Activated naive CD8-positive, alpha-beta T cell treated with anti-CD3 and anti-CD28 coated beads, Interleukin-2, amount 10 ng/mL, durations not matched to agents 7 days and 5 days (primary cell): ENCODE results near the gene GANAB. TPM values are rescaled to one million over a fixed set of nuclear protein-coding genes. Genes with fewer than 3 reads are reported as not detected.
"Not testable (repeated sequence)": the region's sequence is repeated elsewhere in the genome, so short reads cannot be mapped to it uniquely, and the experiment has no call there.

ENCODE experiments used
- ATAC-seq: fragments of 150-1000 bp; cut with Tn5 transposase; one replicate; pipeline ENCODE4 v1.10.0; 2021; ENCODE audit warnings: low read depth, moderate library complexity
- POLR2A ChIA-PET: fragments of 350-600 bp; sonication (Branson Sonifier 250); formaldehyde crosslinking; loops from one replicate; lab custom pipeline; 2021; ENCODE audit warnings: antibody characterized with exemption; lab: Charles Lee
- DNase-seq: peaks from one replicate; pipeline ENCODE4 v3.0.0; 2021
- H3K27ac Mint-ChIP-seq: one replicate; pipeline ENCODE4 v1.8.0; 2022; ENCODE audit warnings: mild to moderate bottlenecking, mixed read lengths
- H3K27me3 Mint-ChIP-seq: one replicate; pipeline ENCODE4 v1.8.0; 2022; ENCODE audit warnings: mild to moderate bottlenecking, moderate library complexity, mixed read lengths
- H3K36me3 Mint-ChIP-seq: one replicate; pipeline ENCODE4 v1.8.0; 2021; ENCODE audit warnings: mild to moderate bottlenecking, mixed read lengths
- H3K4me1 Mint-ChIP-seq: one replicate; pipeline ENCODE4 v1.8.0; 2021; ENCODE audit warnings: mixed read lengths
- H3K4me3 Mint-ChIP-seq: one replicate; pipeline ENCODE4 v1.8.0; 2022; ENCODE audit warnings: mild to moderate bottlenecking, moderate library complexity, mixed read lengths
- H3K9me3 Mint-ChIP-seq: one replicate; pipeline ENCODE4 v1.8.0; 2021; ENCODE audit warnings: mixed read lengths
- total RNA-seq, 2 experiments: library from RNA; stranded (reverse); gene quantifications; one replicate each; pipeline ENCODE4 v1.2.3, GENCODE V29; 2021

The GANAB gene
- total RNA-seq, 2 experiments from 2014 or later: 291 to 300 TPM

DNA sequence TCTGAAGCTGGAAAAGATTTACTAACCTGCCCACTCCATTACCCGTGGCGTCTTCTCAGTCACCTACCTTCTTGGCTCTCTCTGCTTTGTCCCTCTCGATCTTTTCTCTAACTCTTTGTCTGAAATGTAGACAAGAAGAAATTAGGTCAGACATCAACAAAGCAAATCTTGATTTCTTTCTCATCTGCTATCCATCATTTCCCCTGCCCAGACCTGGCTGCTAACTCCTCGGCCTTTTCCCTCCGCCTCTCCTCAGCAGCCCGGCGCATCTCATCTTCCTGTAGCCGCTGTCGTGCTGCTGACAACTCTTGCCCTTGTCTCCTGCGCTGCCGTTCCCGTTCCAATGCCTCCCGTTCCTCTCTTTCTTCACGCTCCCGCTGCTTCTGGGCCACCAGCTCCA, 31.3 kb upstream of the GANAB start:
- no peak for ATAC-seq
- POLR2A ChIA-PET: interaction anchor here (1.8 to 2.7 kb wide), 2 partner anchors 13 to 86 kb away, joined by 10 to 15 read pairs; partner anchors contain the start of genes C11orf98, CSKMT and TUT1
- no peak for DNase-seq
- Mint-ChIP-seq H3K9me3 (no peaks in the 10 kb centered on the region), H3K4me3 (peak overlapping the region; percentile 85), H3K27me3 (no peaks in the 10 kb centered on the region), H3K4me1 (peaks cover 26% of the 10 kb centered on the region), H3K27ac (peak overlapping the region; percentile 88), H3K36me3 (peaks cover 13% of the 10 kb centered on the region)

GRCh38 chr11:62677156-62677555, 30.7 kb upstream of the GANAB start:
- Mint-ChIP-seq H3K4me1 (peaks cover 30% of the 10 kb centered on the region), H3K27ac (peak overlapping the region; percentile 17), H3K27me3 (no peaks in the 10 kb centered on the region), H3K9me3 (no peaks in the 10 kb centered on the region), H3K4me3 (peak overlapping the region; percentile 40), H3K36me3 (peaks cover 13% of the 10 kb centered on the region)
- POLR2A ChIA-PET: interaction anchor here (0.9 to 2.7 kb wide), 3 partner anchors 10 to 86 kb away, joined by 3 to 15 read pairs (median 10); partner anchors contain the start of genes C11orf98, CSKMT and TUT1
- DNase-seq: no peak
- ATAC-seq: no peak

DNA sequence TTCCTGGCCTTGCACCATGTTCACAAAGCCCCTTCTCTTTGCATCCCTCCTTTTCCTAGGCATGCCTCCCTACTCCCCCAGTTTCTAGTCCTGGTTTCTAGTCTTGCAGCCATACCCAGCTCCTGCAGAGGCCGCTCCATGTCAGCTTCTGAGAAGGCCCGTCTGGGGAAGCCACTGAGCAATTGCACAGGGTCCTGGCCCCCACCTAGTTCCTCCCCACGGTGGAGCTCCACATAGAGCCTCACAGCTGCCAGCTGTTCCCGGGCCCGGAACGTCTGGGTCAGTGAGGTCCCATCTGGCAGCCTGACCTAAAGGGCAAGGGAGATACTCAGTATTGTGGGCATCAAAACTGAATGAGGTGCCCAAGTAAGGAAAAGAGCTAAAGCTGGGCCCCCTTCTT, 30.3 kb upstream of the GANAB start:
- Mint-ChIP-seq H3K36me3 (peaks cover 13% of the 10 kb centered on the region), H3K9me3 (no peaks in the 10 kb centered on the region), H3K4me1 (peaks cover 32% of the 10 kb centered on the region), H3K4me3 (no peak overlapping the region), H3K27me3 (no peaks in the 10 kb centered on the region), H3K27ac (peak overlapping the region; percentile 22)
- ATAC-seq (no peak), DNase-seq (no peak)
- POLR2A ChIA-PET: interaction anchor here (0.9 to 2.7 kb wide), 4 partner anchors 10 to 85 kb away, joined by 3 to 15 read pairs (median 7); partner anchors contain the start of genes C11orf98, CSKMT, INTS5 and TUT1

DNA sequence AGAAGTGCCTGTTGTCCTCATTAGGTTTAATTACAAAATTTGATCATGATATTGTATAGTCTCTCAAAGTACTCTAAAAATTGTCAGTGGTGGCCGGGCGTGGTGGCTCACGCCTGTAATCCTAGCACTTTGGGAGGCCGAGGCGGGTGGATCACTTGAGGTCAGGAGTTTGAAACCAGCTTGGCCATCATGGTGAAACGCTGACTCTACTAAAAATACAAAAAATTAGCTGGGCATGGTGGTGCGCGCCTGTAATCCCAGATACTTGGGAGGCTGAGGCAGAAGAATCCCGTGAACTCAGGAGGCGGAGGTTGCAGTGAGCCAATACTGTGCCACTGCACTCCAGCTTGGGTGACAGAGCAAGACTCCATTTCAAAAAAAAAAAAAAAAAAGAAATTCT, 29.0 kb upstream of the GANAB start:
- ATAC-seq, H3K9me3 Mint-ChIP-seq, H3K27me3 Mint-ChIP-seq, H3K4me3 Mint-ChIP-seq, H3K27ac Mint-ChIP-seq, DNase-seq: not testable (repeated sequence)
- H3K36me3 Mint-ChIP-seq: peaks cover 13% of the 10 kb centered on the region
- POLR2A ChIA-PET: interaction anchor here (0.6 to 3.6 kb wide), 8 partner anchors 8 to 84 kb away, joined by 3 to 25 read pairs (median 4); partner anchors contain the start of genes C11orf98, CSKMT, HNRNPUL2 and INTS5
- peaks cover 31% of the 10 kb centered on the region for H3K4me1 Mint-ChIP-seq

DNA sequence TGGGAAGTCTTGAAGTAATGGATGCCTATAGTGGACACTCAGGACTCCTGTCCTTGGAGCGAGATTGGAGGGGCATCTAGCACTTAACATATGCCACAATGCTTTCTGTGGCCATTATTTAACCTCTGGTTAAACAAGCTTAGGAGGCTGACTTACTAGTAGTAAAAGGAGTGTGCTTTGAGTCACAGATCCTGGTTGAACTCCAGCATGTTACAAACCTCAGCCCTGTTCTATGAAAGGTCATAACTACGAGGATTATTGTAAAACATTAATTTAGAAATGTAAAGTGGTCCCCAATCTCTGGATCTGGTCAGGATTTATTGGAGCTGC, 26.7 kb upstream of the GANAB start:
- H3K9me3 Mint-ChIP-seq: no peaks in the 10 kb centered on the region
- H3K36me3 Mint-ChIP-seq: peaks cover 16% of the 10 kb centered on the region
- peaks cover 37% of the 10 kb centered on the region for H3K4me1 Mint-ChIP-seq
- no peak overlapping the region for H3K4me3 Mint-ChIP-seq
- H3K27ac Mint-ChIP-seq: peak overlapping the region; percentile 91
- ATAC-seq (no peak), DNase-seq (no peak)
- no peaks in the 10 kb centered on the region for H3K27me3 Mint-ChIP-seq
- POLR2A ChIA-PET: interaction anchor here (0.9 to 3.9 kb wide), 13 partner anchors 8 to 168 kb away, joined by 3 to 73 read pairs (median 17); partner anchors contain the start of genes C11orf98, CSKMT, EEF1G and GANAB

- Mint-ChIP-seq H3K36me3 (peaks cover 8% of the 10 kb centered on the region), H3K27me3 (no peaks in the 10 kb centered on the region), H3K9me3 (no peaks in the 10 kb centered on the region), H3K4me3 (peak within 1 kb of the TSS; percentile 94), H3K4me1 (peaks cover 35% of the 10 kb centered on the region), H3K27ac (peak within 1 kb of the TSS; percentile 91)
- peak; percentile 87 for ATAC-seq
- POLR2A ChIA-PET: interaction anchor here (0.6 to 4.4 kb wide), 43 partner anchors 9 to 247 kb away, joined by 3 to 73 read pairs (median 6); partner anchors contain the start of genes B3GAT3, BSCL2, EEF1G and EML3
- peak; percentile 84 for DNase-seq
Observed at GRCh38 chr11:62671608-62672389, 25.4 kb upstream of the GANAB start, which contains the start of the genes LBHD1 and UQCC3. Gene LBHD1 (minus strand): TSS chr11:62672267. CDS start chr11:62670031, 2,236 bp downstream. Gene UQCC3 (plus strand): TSS chr11:62671673. CDS start chr11:62671746, 73 bp downstream.

DNA sequence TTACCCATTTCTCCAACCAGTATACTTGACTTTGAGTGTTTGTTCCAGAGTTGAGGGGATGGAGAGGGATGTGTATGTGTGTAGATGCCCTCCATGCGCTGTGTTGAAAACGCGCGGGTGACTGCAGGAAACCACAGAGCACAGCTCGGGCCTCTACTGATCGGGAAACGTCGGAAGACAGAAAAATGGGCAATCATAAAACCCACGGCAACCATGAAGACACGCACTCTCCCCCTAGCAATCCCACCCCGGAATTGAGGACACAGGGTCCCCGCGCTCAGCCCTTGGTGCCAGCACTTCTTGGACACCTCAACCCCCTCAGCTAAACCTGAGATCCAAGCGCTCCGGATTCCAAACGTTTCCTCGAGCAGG, 24.8 kb upstream of the GANAB start:
- ATAC-seq (peak; percentile 21), DNase-seq (no peak)
- H3K27ac Mint-ChIP-seq: peak overlapping the region; percentile 91
- H3K36me3 Mint-ChIP-seq: peaks cover 11% of the 10 kb centered on the region
- H3K4me3 Mint-ChIP-seq: peak overlapping the region; percentile 94
- POLR2A ChIA-PET: interaction anchor here (0.6 to 4.4 kb wide), 33 partner anchors 8 to 247 kb away, joined by 3 to 73 read pairs (median 8); partner anchors contain the start of genes B3GAT3, BSCL2, EML3 and GANAB
- H3K27me3 Mint-ChIP-seq: no peaks in the 10 kb centered on the region
- H3K9me3 Mint-ChIP-seq: no peaks in the 10 kb centered on the region
- peaks cover 41% of the 10 kb centered on the region for H3K4me1 Mint-ChIP-seq

GRCh38 chr11:62669420-62670161, 23.2 kb upstream of the GANAB start:
- no peaks in the 10 kb centered on the region for H3K9me3 Mint-ChIP-seq
- POLR2A ChIA-PET: interaction anchor here (0.7 to 4.4 kb wide), 10 partner anchors 15 to 1276 kb away, joined by 3 to 73 read pairs (median 9); partner anchors contain the start of genes EML3, GANAB, INTS5 and MTA2
- peak overlapping the region; percentile 94 for H3K4me3 Mint-ChIP-seq
- no peak for DNase-seq
- H3K27me3 Mint-ChIP-seq: no peaks in the 10 kb centered on the region
- ATAC-seq: no peak
- H3K36me3 Mint-ChIP-seq: peaks cover 13% of the 10 kb centered on the region
- H3K4me1 Mint-ChIP-seq: peaks cover 37% of the 10 kb centered on the region
- peak overlapping the region; percentile 91 for H3K27ac Mint-ChIP-seq

DNA sequence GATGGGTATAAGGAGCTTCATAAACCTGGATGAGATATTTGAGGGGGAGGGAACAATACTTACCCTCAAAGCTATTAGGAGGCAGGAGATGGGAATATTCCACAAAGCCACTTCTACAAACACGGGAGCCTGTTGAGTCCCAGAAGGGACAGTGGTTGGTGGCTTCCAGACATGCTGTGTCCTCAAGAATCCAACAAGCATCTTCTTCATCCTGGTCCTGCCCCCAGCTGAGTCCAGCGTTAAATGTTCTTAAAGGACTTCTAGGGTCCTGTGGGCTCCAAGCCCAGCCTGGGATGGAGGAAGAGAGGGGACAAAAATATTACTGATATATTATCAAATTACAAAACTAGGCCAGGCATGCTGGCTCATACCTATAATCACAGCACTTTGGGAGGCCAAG, 21.0 kb upstream of the GANAB start:
- Mint-ChIP-seq H3K27ac (no peak overlapping the region), H3K4me1 (peaks cover 39% of the 10 kb centered on the region), H3K36me3 (peaks cover 18% of the 10 kb centered on the region), H3K27me3 (no peaks in the 10 kb centered on the region), H3K4me3 (peak overlapping the region; percentile 49), H3K9me3 (no peaks in the 10 kb centered on the region)
- ATAC-seq: no peak
- POLR2A ChIA-PET: interaction anchor here (0.5 to 7.0 kb wide), 14 partner anchors 8 to 243 kb away, joined by 3 to 187 read pairs (median 4); partner anchors contain the start of genes B3GAT3, EML3, GANAB and INTS5
- DNase-seq: no peak

- no peaks in the 10 kb centered on the region for H3K9me3 Mint-ChIP-seq
Observed at GRCh38 chr11:62666259-62666926, 20.0 kb upstream of the GANAB start.

GRCh38 chr11:62665599-62666258, 19.3 kb upstream of the GANAB start:
- ATAC-seq (peak; percentile 20), DNase-seq (peak; percentile 69)
- POLR2A ChIA-PET: interaction anchor here (0.8 to 7.0 kb wide), 37 partner anchors 9 to 293 kb away, joined by 3 to 187 read pairs (median 10); partner anchors contain the start of genes B3GAT3, BSCL2, EEF1G and EML3
- no peaks in the 10 kb centered on the region for H3K27me3 Mint-ChIP-seq
- no peaks in the 10 kb centered on the region for H3K9me3 Mint-ChIP-seq
- peak overlapping the region; percentile 97 for H3K4me3 Mint-ChIP-seq
- peaks cover 20% of the 10 kb centered on the region for H3K36me3 Mint-ChIP-seq
- H3K4me1 Mint-ChIP-seq: peaks cover 36% of the 10 kb centered on the region
- peak overlapping the region; percentile 94 for H3K27ac Mint-ChIP-seq

More at GRCh38 chr11:62666259-62666926, 20.0 kb upstream of the GANAB start:
- peak overlapping the region; percentile 94 for H3K27ac Mint-ChIP-seq
- DNase-seq (no peak), ATAC-seq (no peak)
- H3K36me3 Mint-ChIP-seq: peaks cover 20% of the 10 kb centered on the region
- peaks cover 37% of the 10 kb centered on the region for H3K4me1 Mint-ChIP-seq
- POLR2A ChIA-PET: interaction anchor here (0.8 to 7.0 kb wide), 27 partner anchors 11 to 242 kb away, joined by 3 to 187 read pairs (median 14); partner anchors contain the start of genes B3GAT3, BSCL2, EEF1G and EML3
- H3K27me3 Mint-ChIP-seq: no peaks in the 10 kb centered on the region
- H3K4me3 Mint-ChIP-seq: peak overlapping the region; percentile 97
